ENCODE data around the gene SPC24.

DNA sequence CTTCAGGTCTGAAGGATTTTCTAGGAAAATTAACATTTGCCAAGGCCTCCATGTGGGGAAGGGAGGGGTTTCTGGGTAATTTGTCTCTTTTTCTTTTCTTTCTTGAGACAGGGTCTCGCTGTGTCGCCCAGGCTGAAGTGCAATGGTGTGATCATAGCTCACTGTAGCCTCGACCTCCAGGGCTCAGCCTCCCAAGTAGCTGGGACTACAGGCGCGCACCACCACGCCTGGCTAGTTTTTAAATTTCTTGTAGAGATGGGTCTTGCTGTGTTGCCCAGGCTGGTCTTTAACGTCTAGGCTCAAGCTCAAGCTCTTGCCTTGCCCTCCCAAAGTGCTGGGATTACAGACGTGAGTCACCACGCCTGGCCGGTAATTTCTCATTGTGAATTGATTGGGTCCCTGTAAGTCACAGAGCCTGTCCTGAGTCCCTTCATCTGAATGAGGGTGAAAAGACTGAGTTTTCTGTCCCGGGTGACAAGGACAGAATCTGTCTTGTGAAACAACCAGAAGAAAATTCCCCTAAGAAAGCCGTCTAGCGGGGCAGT, 10.0 kb upstream of the SPC24 start:
- TF ChIP-seq, protein P1, sequence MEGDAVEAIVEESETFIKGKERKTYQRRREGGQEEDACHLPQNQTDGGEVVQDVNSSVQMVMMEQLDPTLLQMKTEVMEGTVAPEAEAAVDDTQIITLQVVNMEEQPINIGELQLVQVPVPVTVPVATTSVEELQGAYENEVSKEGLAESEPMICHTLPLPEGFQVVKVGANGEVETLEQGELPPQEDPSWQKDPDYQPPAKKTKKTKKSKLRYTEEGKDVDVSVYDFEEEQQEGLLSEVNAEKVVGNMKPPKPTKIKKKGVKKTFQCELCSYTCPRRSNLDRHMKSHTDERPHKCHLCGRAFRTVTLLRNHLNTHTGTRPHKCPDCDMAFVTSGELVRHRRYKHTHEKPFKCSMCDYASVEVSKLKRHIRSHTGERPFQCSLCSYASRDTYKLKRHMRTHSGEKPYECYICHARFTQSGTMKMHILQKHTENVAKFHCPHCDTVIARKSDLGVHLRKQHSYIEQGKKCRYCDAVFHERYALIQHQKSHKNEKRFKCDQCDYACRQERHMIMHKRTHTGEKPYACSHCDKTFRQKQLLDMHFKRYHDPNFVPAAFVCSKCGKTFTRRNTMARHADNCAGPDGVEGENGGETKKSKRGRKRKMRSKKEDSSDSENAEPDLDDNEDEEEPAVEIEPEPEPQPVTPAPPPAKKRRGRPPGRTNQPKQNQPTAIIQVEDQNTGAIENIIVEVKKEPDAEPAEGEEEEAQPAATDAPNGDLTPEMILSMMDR (IDR thresholded peaks at IDR 0.05; ENCODE audit: low read depth, low read length, poor library complexity, severe bottlenecking): no peak
- no peak for TF ChIP-seq EZH2phosphoT487 (IDR thresholded peaks at IDR 0.05; ENCODE audit: borderline replicate concordance, low read length)
